Cardiac muscle cell (in vitro differentiated cells and primary cell): ENCODE data around the gene PATE1. TPM values are rescaled to one million over a fixed set of nuclear protein-coding genes. Genes with fewer than 3 reads are reported as not detected.

Experiments
- DNase-seq, 2 donors: peaks; one replicate each; pipeline versions ENCODE4 v3.0.0 to v3.0.0-alpha.2; 2010 to 2017; ENCODE audit warnings: low read depth in 1 of 2, low spot score in 1 of 2
- H3K27ac ChIP-seq: fragments of 200-600 bp; sonication (generic); 2 replicates; pipeline ENCODE4 v1.5.1; 2016
- H3K27me3 ChIP-seq: fragments of 200-600 bp; sonication (generic); 2 replicates; pipeline ENCODE4 v1.6.0; 2016; ENCODE audit warnings: control low read depth
- H3K36me3 ChIP-seq: fragments of 200-600 bp; sonication (generic); 2 replicates; pipeline ENCODE4 v1.5.1; 2016; ENCODE audit warnings: control low read depth
- H3K4me1 ChIP-seq: fragments of 200-600 bp; sonication (generic); 2 replicates; pipeline ENCODE4 v1.8.1; 2017; ENCODE audit warnings: low read depth, mild to moderate bottlenecking, mixed run types
- H3K4me3 ChIP-seq: fragments of 200-600 bp; sonication (generic); 2 replicates; pipeline ENCODE4 v1.5.1; 2016; ENCODE audit warnings: mild to moderate bottlenecking
- H3K9me3 ChIP-seq: fragments of 200-600 bp; sonication (generic); 2 replicates; pipeline ENCODE4 v1.5.1; 2017; ENCODE audit warnings: low read depth, mild to moderate bottlenecking, control low read depth
- polyA plus RNA-seq: library from polyadenylated mRNA; unstranded; fragments of >200 nt; fragmentation: Nextera tagmentation; extraction: Ambion mirVana; gene quantifications from 2 replicates; pipeline ENCODE4 v1.2.1, GENCODE V29; 2016
- total RNA-seq: library from RNA; depleted of rRNA; stranded (reverse); fragments of >200 nt; gene quantifications from 2 replicates; pipeline ENCODE4 v1.2.3, GENCODE V29; 2016
- TF ChIP-seq, protein P1 (sequence below): IDR thresholded peaks from 2 replicates; pipeline ENCODE4 v1.5.1; 2012; ENCODE audit warnings: low read depth, mild to moderate bottlenecking, low read length

PATE1 gene
- total and polyA plus RNA-seq, 2 experiments from 2014 or later = not detected

DNA sequence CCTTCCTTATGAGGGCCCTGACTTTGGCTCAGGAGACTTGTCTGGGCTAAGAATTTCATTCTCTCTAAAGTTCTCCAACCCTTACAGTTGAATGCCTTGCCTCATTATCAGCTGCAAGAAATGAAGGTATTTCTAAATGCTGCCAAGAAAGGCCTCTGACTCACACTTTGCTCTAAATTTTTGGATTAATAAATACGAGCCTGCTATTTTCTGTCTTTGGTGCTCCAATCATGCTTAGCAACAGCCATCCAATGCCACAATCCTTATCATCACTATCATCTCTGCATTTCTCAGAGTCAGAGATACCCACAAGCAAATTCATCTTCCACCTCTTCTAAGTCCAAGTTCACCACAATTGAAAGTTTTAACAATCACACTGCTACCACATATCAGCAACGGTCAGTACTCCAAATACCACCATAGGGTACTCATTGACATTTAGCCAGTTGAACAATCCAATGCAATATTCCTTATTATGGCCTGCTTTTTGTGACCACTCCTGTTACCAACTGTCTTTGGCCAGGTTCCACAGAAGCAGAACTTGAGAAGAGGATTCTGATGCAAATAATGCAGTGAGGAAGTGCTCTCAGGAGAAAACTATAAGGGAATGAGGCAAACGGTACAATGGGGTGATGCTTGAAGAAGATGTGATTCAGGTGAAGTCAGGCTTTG, 26.9 kb downstream of the PATE1 start:
- no peaks in the 10 kb centered on the region for H3K9me3 ChIP-seq
- no peak overlapping the region for H3K27ac ChIP-seq
- peaks cover 6% of the 10 kb centered on the region for H3K4me1 ChIP-seq
- no peaks in the 10 kb centered on the region for H3K27me3 ChIP-seq
- peak in 1 of 2 donors; percentile 93 for DNase-seq
- TF ChIP-seq, protein P1, sequence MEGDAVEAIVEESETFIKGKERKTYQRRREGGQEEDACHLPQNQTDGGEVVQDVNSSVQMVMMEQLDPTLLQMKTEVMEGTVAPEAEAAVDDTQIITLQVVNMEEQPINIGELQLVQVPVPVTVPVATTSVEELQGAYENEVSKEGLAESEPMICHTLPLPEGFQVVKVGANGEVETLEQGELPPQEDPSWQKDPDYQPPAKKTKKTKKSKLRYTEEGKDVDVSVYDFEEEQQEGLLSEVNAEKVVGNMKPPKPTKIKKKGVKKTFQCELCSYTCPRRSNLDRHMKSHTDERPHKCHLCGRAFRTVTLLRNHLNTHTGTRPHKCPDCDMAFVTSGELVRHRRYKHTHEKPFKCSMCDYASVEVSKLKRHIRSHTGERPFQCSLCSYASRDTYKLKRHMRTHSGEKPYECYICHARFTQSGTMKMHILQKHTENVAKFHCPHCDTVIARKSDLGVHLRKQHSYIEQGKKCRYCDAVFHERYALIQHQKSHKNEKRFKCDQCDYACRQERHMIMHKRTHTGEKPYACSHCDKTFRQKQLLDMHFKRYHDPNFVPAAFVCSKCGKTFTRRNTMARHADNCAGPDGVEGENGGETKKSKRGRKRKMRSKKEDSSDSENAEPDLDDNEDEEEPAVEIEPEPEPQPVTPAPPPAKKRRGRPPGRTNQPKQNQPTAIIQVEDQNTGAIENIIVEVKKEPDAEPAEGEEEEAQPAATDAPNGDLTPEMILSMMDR = no peak
- H3K36me3 ChIP-seq = no peaks in the 10 kb centered on the region
- H3K4me3 ChIP-seq = no peak overlapping the region

DNA sequence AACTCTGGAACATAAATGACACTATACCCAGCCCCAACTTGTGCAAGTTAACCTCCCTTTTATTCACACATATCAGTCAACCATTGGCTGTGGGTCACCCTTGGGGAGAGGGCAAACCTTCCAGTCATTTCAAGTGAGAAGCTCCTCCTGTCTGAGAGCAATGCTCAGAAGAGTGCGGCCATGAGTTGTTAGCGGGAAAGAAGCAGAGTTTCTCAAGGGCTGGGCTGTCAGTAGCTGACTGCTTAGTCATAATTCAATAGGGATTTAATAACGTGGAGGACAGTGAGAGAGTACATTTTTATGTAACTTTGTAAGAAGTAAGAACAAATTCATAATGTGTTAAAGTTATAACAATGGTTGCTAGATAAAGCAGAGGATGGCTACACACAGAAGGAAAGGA, 27.4 kb downstream of the PATE1 start:
- TF ChIP-seq, protein P1 = no peak

DNA sequence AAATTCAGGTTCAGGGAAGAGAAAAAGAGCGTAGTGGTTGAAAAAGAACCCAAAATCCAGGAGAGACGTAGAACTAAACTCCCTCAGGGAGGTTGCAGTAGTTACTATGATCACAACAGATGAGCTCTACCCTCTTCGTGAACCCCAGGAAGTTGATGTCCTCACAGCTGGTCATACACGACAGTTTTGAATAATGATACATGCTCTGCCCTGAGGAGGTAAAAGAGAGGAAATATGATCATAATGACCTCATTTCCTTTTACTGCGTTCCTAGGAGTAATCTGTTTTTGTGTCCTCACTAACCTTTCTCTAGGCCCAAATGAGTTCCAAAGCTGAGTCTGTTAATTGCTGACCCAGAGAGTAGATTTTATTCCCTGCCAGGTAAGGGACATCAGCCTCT, 31.2 kb downstream of the PATE1 start:
- DNase-seq = peak in 1 of 2 donors; percentile 52
- H3K9me3 ChIP-seq = no peaks in the 10 kb centered on the region
- TF ChIP-seq, protein P1 = no peak
- no peak overlapping the region for H3K27ac ChIP-seq
- H3K36me3 ChIP-seq = no peaks in the 10 kb centered on the region
- H3K4me1 ChIP-seq = no peaks in the 10 kb centered on the region
- H3K4me3 ChIP-seq = no peak overlapping the region
- no peaks in the 10 kb centered on the region for H3K27me3 ChIP-seq

More for the DNA sequence above, 27.4 kb downstream of the PATE1 start:
- no peaks in the 10 kb centered on the region for H3K9me3 ChIP-seq
- no peaks in the 10 kb centered on the region for H3K27me3 ChIP-seq
- no peak overlapping the region for H3K27ac ChIP-seq
- peaks cover under 1% of the 10 kb centered on the region for H3K4me1 ChIP-seq
- peak in 1 of 2 donors; percentile 52 for DNase-seq
- no peak overlapping the region for H3K4me3 ChIP-seq
- H3K36me3 ChIP-seq = no peaks in the 10 kb centered on the region

DNA sequence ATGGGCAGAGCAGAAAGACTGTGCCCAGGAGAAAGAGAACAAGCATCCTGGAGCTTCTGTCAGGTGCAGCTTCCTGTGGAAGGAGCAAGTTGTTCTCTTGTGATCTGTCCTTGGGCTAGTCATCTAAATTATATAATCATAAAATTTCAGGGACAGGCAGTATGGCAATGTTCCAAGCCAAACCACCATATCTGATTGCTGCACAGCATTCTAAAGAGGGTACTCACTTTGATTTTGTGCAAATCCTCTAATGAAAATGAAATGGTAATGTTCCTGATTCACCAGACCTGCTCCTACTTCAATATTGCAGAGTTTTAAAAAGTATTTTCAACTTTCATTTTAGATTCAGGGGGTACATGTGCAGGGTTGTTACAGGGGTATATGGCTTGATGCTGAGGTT, 32.6 kb downstream of the PATE1 start, which contains the start of gene PATE2:
Gene PATE2 (minus strand): TSS at position 101 of the 400 bp plus-strand sequence. CDS start 55 bp downstream, at position 46.
- no peak for DNase-seq

DNA sequence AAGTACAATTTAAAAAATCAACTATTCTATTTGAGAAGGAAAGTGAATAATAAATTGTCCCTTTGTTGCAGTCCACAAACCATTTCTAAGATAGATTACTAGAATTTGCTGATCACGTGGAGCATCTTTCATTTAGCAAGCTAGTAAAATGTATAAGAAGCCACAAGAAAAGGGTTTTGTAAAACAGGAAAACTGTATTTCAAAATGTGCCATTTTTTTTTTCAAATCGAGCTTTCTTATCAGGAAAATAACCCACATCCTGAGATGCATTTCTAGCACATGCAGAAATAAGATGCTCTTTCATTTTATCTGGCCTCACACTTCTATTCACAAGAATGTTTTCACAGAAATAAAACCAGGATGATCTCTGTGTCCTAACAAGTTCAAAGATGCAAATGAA, 38.6 kb downstream of the PATE1 start:
- peak in 1 of 2 donors; percentile 21 for DNase-seq
- no peaks in the 10 kb centered on the region for H3K9me3 ChIP-seq
- H3K4me3 ChIP-seq = no peak overlapping the region
- H3K27ac ChIP-seq = no peak overlapping the region
- H3K36me3 ChIP-seq = no peaks in the 10 kb centered on the region
- no peaks in the 10 kb centered on the region for H3K4me1 ChIP-seq
- TF ChIP-seq, protein P1 = no peak
- H3K27me3 ChIP-seq = no peaks in the 10 kb centered on the region

More for the DNA sequence above, 32.6 kb downstream of the PATE1 start, which contains the start of gene PATE2:
- Histone ChIP-seq H3K4me3 (no peak within 1 kb of the TSS), H3K27ac (no peak within 1 kb of the TSS), H3K9me3 (no peaks in the 10 kb centered on the region), H3K36me3 (no peaks in the 10 kb centered on the region), H3K27me3 (no peaks in the 10 kb centered on the region), H3K4me1 (no peaks in the 10 kb centered on the region)
- TF ChIP-seq, protein P1 = no peak
